HG02981 (cell line): ENCODE measurements around the gene HIF1A.
"Not testable (repeated sequence)": the region's sequence is repeated elsewhere in the genome, so short reads cannot be mapped to it uniquely, and the experiment has no call there.

Experiments
- ATAC-seq: cut with Tn5 transposase; IDR thresholded peaks from one replicate; pipeline ENCODE4 v1.9.1; 2021; ENCODE audit warnings: mild to moderate bottlenecking, moderate library complexity; ENCODE audit not compliant: unreplicated experiment

HIF1A gene

GRCh38 chr14:61694830-61695694, at the start of gene HIF1A:
HIF1A (plus strand) TSS chr14:61695513; CDS start chr14:61695805, 292 bp downstream.
- peak; percentile 94 for ATAC-seq

- ATAC-seq: no peak
Observed at GRCh38 chr14:61646366-61647116, 48.8 kb upstream of the HIF1A start.

- no peak for ATAC-seq
Observed at GRCh38 chr14:61647704-61648103, 47.6 kb upstream of the HIF1A start.

GRCh38 chr14:61648377-61648776, 46.9 kb upstream of the HIF1A start:
- ATAC-seq: no peak

- ATAC-seq: no peak
Observed at GRCh38 chr14:61649283-61649682, 46.0 kb upstream of the HIF1A start.

GRCh38 chr14:61651355-61651754, 44.0 kb upstream of the HIF1A start:
- ATAC-seq: no peak

- ATAC-seq: no peak
Observed at GRCh38 chr14:61652526-61653262, 42.6 kb upstream of the HIF1A start.

- no peak for ATAC-seq
Observed at GRCh38 chr14:61653507-61653906, 41.8 kb upstream of the HIF1A start.

- ATAC-seq: no peak
Observed at GRCh38 chr14:61654026-61654425, 41.3 kb upstream of the HIF1A start.

- no peak for ATAC-seq
Observed at GRCh38 chr14:61655777-61656176, 39.5 kb upstream of the HIF1A start.

- no peak for ATAC-seq
Observed at GRCh38 chr14:61656341-61656740, 39.0 kb upstream of the HIF1A start.

GRCh38 chr14:61658111-61658510, 37.2 kb upstream of the HIF1A start:
- not testable (repeated sequence) for ATAC-seq

GRCh38 chr14:61659582-61659981, 35.7 kb upstream of the HIF1A start:
- no peak for ATAC-seq

- peak; percentile 36 for ATAC-seq
Observed at GRCh38 chr14:61661471-61662400, 33.6 kb upstream of the HIF1A start.

- ATAC-seq: peak; percentile 80
Observed at GRCh38 chr14:61662437-61663311, 32.6 kb upstream of the HIF1A start.

GRCh38 chr14:61663312-61663979, 31.9 kb upstream of the HIF1A start:
- no peak for ATAC-seq

- ATAC-seq: no peak
Observed at GRCh38 chr14:61668282-61668681, 27.0 kb upstream of the HIF1A start.

- ATAC-seq: no peak
Observed at GRCh38 chr14:61670576-61670975, 24.7 kb upstream of the HIF1A start.

- peak; percentile 75 for ATAC-seq
Observed at GRCh38 chr14:61671082-61671481, 24.2 kb upstream of the HIF1A start.
